ENCODE data around the gene STRA6. TPM values are rescaled to one million over a fixed set of nuclear protein-coding genes. Genes with fewer than 3 reads are reported as not detected.

STRA6 gene
- total RNA-seq, 6 experiments from 2014 or later = 0.12 TPM; not detected in 5

- TF ChIP-seq CTCF (IDR thresholded peaks at IDR 0.05) (no peak), POLR2A (IDR thresholded peaks at IDR 0.05) (no peak)
- intact Hi-C loops (cut with DNase I) = no loop called here
- Histone ChIP-seq H3K4me3 (no peak overlapping the region), H3K27me3 (no peaks in the 10 kb centered on the region), H3K4me1 (no peaks in the 10 kb centered on the region), H3K27ac (no peak overlapping the region), H3K36me3 (no peaks in the 10 kb centered on the region), H3K9me3 (no peaks in the 10 kb centered on the region)
- ATAC-seq = peak; percentile 53 to 77 (median 56)
- DNase-seq = peak in 1 of 3 donors; percentile 49
- 58% methylated on average over 5 of the region's 13 CpGs for WGBS (ENCODE audit: insufficient coverage, low coverage, low lambda C conversion rate, missing lambda C conversion rate)
These were observed 23.3 kb downstream of the STRA6 start for GRCh38 chr15:74179101-74179841.

- no peaks in the 10 kb centered on the region for H3K27me3 ChIP-seq
- no peak overlapping the region for H3K27ac ChIP-seq
- no peak for ATAC-seq
- 79% methylated on average over 3 of the region's 7 CpGs for WGBS (ENCODE audit: insufficient coverage, low coverage, low lambda C conversion rate, missing lambda C conversion rate)
- H3K4me3 ChIP-seq = no peak overlapping the region
- H3K4me1 ChIP-seq = no peaks in the 10 kb centered on the region
- no peaks in the 10 kb centered on the region for H3K36me3 ChIP-seq
- peak in 1 of 3 donors; percentile 25 for DNase-seq
- no peaks in the 10 kb centered on the region for H3K9me3 ChIP-seq
- no peak for TF ChIP-seq POLR2A (IDR thresholded peaks at IDR 0.05)
- TF ChIP-seq CTCF (IDR thresholded peaks at IDR 0.05) = no peak
- intact Hi-C loops (cut with DNase I) = no loop called here
These were observed 24.1 kb downstream of the STRA6 start for GRCh38 chr15:74178326-74179100.

- H3K27me3 ChIP-seq = no peaks in the 10 kb centered on the region
- DNase-seq (peak in 1 of 3 donors; percentile 24), ATAC-seq (no peak)
- 70% methylated on average over 4 of the region's 10 CpGs for WGBS (ENCODE audit: insufficient coverage, low coverage, low lambda C conversion rate, missing lambda C conversion rate)
- H3K9me3 ChIP-seq = no peaks in the 10 kb centered on the region
- H3K36me3 ChIP-seq = no peaks in the 10 kb centered on the region
- no peak overlapping the region for H3K27ac ChIP-seq
- no peak for TF ChIP-seq POLR2A (IDR thresholded peaks at IDR 0.05)
- no peak for TF ChIP-seq CTCF (IDR thresholded peaks at IDR 0.05)
- intact Hi-C loops (cut with DNase I) = no loop called here
- H3K4me1 ChIP-seq = no peaks in the 10 kb centered on the region
- H3K4me3 ChIP-seq = no peak overlapping the region
These were observed 26.0 kb downstream of the STRA6 start for GRCh38 chr15:74176262-74177214.
